H1 (cell line): ENCODE results near the gene OR2A25. TPM values are rescaled to one million over a fixed set of nuclear protein-coding genes. Genes with fewer than 3 reads are reported as not detected.

ENCODE experiments used
- CTCF ChIA-PET: fragments of 300-600 bp; sonication (Branson Sonifier 250); formaldehyde crosslinking; loops from one replicate; lab custom pipeline; 2021; ENCODE audit not compliant: partially characterized antibody; lab: Charles Lee
- POLR2A ChIA-PET: fragments of 300-600 bp; sonication (Branson Sonifier 250); formaldehyde crosslinking; loops from one replicate; lab custom pipeline; 2021; ENCODE audit warnings: inconsistent platforms; ENCODE audit not compliant: partially characterized antibody; lab: Charles Lee
- DNase-seq, 2 experiments: peaks; one replicate each; pipeline versions ENCODE4 v3.0.0 to v3.0.0-alpha.2; 2010 to 2022; ENCODE audit warnings: low spot score in 2 of 2, low read depth in 1 of 2, mixed read lengths in 1 of 2
- FAIRE-seq: peaks from 2 replicates; lab custom pipeline; 2011; peaks lifted over from hg19 to GRCh38; lab: Jason Lieb, UNC
- H2AFZ ChIP-seq: 2 replicates; pipeline ENCODE4 v1.8.1; 2012; ENCODE audit warnings: low read length, inconsistent platforms
- H2AK5ac ChIP-seq: 2 replicates; pipeline ENCODE4 v1.6.1; 2013; ENCODE audit warnings: low read depth, low read length
- H2BK120ac ChIP-seq: replicated peaks from 2 replicates; pipeline ENCODE3; 2013; ENCODE audit warnings: low read depth, low read length, inconsistent platforms
- H2BK12ac ChIP-seq: 2 replicates; pipeline ENCODE4 v1.6.1; 2013; ENCODE audit warnings: low read depth, low read length
- H2BK15ac ChIP-seq: 2 replicates; pipeline ENCODE4 v1.6.1; 2013; ENCODE audit warnings: low read length
- H2BK20ac ChIP-seq: 2 replicates; pipeline ENCODE4 v1.6.1; 2013; ENCODE audit warnings: low read length
- H2BK5ac ChIP-seq: 2 replicates; pipeline ENCODE4 v1.6.1; 2013; ENCODE audit warnings: low read depth, low read length
- H3K14ac ChIP-seq: 2 replicates; pipeline ENCODE4 v1.6.1; 2013; ENCODE audit warnings: inconsistent platforms; ENCODE audit not compliant: insufficient read length
- H3K18ac ChIP-seq: 2 replicates; pipeline ENCODE4 v1.6.1; 2013; ENCODE audit warnings: low read length; ENCODE audit errors: extremely low read depth
- H3K23ac ChIP-seq: 2 replicates; pipeline ENCODE4 v1.6.1; 2013; ENCODE audit warnings: inconsistent platforms; ENCODE audit not compliant: insufficient read length
- H3K23me2 ChIP-seq: 2 replicates; pipeline ENCODE4 v1.6.1; 2013; ENCODE audit warnings: low read depth, low read length
- H3K27ac ChIP-seq: 2 replicates; pipeline ENCODE4 v1.6.1; 2011; ENCODE audit warnings: low read depth, low read length, inconsistent platforms
- H3K27me3 ChIP-seq, 4 experiments: replicated peaks in 1 of 4; 1 replicate in 1 of 4; 2 replicates in 3 of 4; pipeline versions ENCODE4 v1.6.1 to v1.8.1; 2011 to 2013; ENCODE audit warnings: low read length in 3 of 4, mild to moderate bottlenecking in 3 of 4, inconsistent platforms in 2 of 4, mixed read lengths in 2 of 4, moderate library complexity in 1 of 4; ENCODE audit not compliant: control insufficient read depth in 3 of 4, insufficient read depth in 3 of 4; ENCODE audit errors: extremely low read depth in 1 of 4
- H3K36me3 ChIP-seq, 4 experiments: 2 replicates each; pipeline versions ENCODE4 v1.6.1 to v1.8.1; 2011 to 2013; ENCODE audit warnings: mild to moderate bottlenecking in 4 of 4, low read length in 3 of 4, moderate library complexity in 2 of 4, control low read depth in 1 of 4, inconsistent platforms in 1 of 4; ENCODE audit not compliant: insufficient read depth in 4 of 4, control insufficient read depth in 2 of 4
- H3K4ac ChIP-seq: replicated peaks from 2 replicates; pipeline ENCODE3; 2013; ENCODE audit warnings: low read length, low read depth, mixed read lengths, inconsistent platforms; ENCODE audit not compliant: insufficient read length
- H3K4me1 ChIP-seq, 4 experiments: replicated peaks in 1 of 4; 1 replicate in 1 of 4; 2 replicates in 3 of 4; pipeline versions ENCODE4 v1.6.1 to v1.8.1; 2011 to 2013; ENCODE audit warnings: low read length in 3 of 4, inconsistent platforms in 2 of 4, mixed read lengths in 1 of 4; ENCODE audit not compliant: insufficient read depth in 4 of 4, control insufficient read depth in 3 of 4
- H3K4me2 ChIP-seq, 2 experiments: 2 replicates each; pipeline versions ENCODE4 v1.6.1 to v1.8.1; 2011 to 2013; ENCODE audit warnings: low read depth in 2 of 2, low read length in 2 of 2, control low read depth in 1 of 2, inconsistent platforms in 1 of 2, mild to moderate bottlenecking in 1 of 2; ENCODE audit not compliant: insufficient read depth in 1 of 2
- H3K4me3 ChIP-seq, 4 experiments: fragments of 200-600, 300-600 bp in 1 of 4; sonication (generic), shearing (Covaris generic), sonication (Bioruptor Twin) in 1 of 4; 2 replicates each; pipeline versions ENCODE4 v1.5.1 to v1.8.1; 2011 to 2016; ENCODE audit warnings: low read length in 4 of 4, low read depth in 3 of 4, control low read depth in 2 of 4, inconsistent platforms in 2 of 4, mild to moderate bottlenecking in 2 of 4, mixed read lengths in 1 of 4, moderate library complexity in 1 of 4; ENCODE audit not compliant: insufficient read depth in 2 of 4; ENCODE audit errors: extremely low read depth in 1 of 4
- H3K56ac ChIP-seq: replicated peaks from 2 replicates; pipeline ENCODE3; 2013; ENCODE audit warnings: low read depth, mild to moderate bottlenecking, mixed read lengths, low read length, inconsistent platforms; ENCODE audit not compliant: insufficient read length
- H3K79me1 ChIP-seq: 2 replicates; pipeline ENCODE4 v1.6.1; 2013; ENCODE audit warnings: low read depth, low read length, control low read depth
- H3K79me2 ChIP-seq, 2 experiments: 2 replicates each; pipeline versions ENCODE4 v1.6.1 to v1.8.1; 2012 to 2013; ENCODE audit warnings: low read length in 2 of 2, mild to moderate bottlenecking in 2 of 2, inconsistent platforms in 1 of 2; ENCODE audit not compliant: insufficient read depth in 2 of 2, control insufficient read depth in 1 of 2
- H3K9ac ChIP-seq, 4 experiments: replicated peaks in 1 of 4; 1 replicate in 1 of 4; 2 replicates in 3 of 4; pipeline versions ENCODE4 v1.6.1 to v1.8.1; 2011 to 2013; ENCODE audit warnings: low read depth in 3 of 4, low read length in 3 of 4, control low read depth in 2 of 4, mild to moderate bottlenecking in 2 of 4, moderate library complexity in 2 of 4, inconsistent platforms in 1 of 4; ENCODE audit errors: extremely low read depth in 1 of 4
- H3K9me3 ChIP-seq, 2 experiments: 2 replicates each; pipeline versions ENCODE4 v1.6.1 to v1.8.1; 2012 to 2013; ENCODE audit warnings: mild to moderate bottlenecking in 2 of 2, moderate library complexity in 2 of 2, control low read depth in 1 of 2, inconsistent platforms in 1 of 2, low read depth in 1 of 2, low read length in 1 of 2, mixed read lengths in 1 of 2; ENCODE audit not compliant: insufficient read depth in 2 of 2
- H4K20me1 ChIP-seq, 2 experiments: replicated peaks in 1 of 2; 2 replicates each; pipeline versions ENCODE3 to v1.8.1; 2011 to 2013; ENCODE audit warnings: inconsistent platforms in 2 of 2, low read length in 2 of 2, mild to moderate bottlenecking in 1 of 2; ENCODE audit not compliant: insufficient read depth in 2 of 2, control insufficient read depth in 1 of 2
- H4K5ac ChIP-seq: 2 replicates; pipeline ENCODE4 v1.6.1; 2013; ENCODE audit warnings: low read length, low read depth, mixed read lengths, inconsistent platforms; ENCODE audit not compliant: insufficient read length
- H4K8ac ChIP-seq: 2 replicates; pipeline ENCODE4 v1.8.0; 2013; ENCODE audit warnings: mild to moderate bottlenecking, moderate library complexity, low read length, inconsistent platforms; ENCODE audit not compliant: insufficient read depth; ENCODE audit errors: extremely low read depth
- H4K91ac ChIP-seq: replicated peaks from 2 replicates; pipeline ENCODE3; 2013; ENCODE audit warnings: low read length, mixed read lengths, inconsistent platforms; ENCODE audit not compliant: insufficient read length
- ATF2 ChIP-seq: IDR thresholded peaks from 2 replicates; pipeline ENCODE4 v1.6.1; 2012; ENCODE audit warnings: low read length, inconsistent platforms
- BCL11A ChIP-seq, 2 experiments: IDR thresholded peaks; one replicate each; pipeline ENCODE4 v1.6.1; 2011; ENCODE audit warnings: low read depth in 2 of 2, low read length in 2 of 2, mild to moderate bottlenecking in 2 of 2
- RBBP5 ChIP-seq: IDR thresholded peaks from 2 replicates; pipeline ENCODE4 v1.7.1; 2012; ENCODE audit warnings: low read depth, mild to moderate bottlenecking, inconsistent platforms, low read length, moderate library complexity, borderline replicate concordance
- RNF2 ChIP-seq: fragments of 200-900, 300-1000 bp; sonication (generic); IDR thresholded peaks from 2 replicates; pipeline ENCODE4 v1.7.1; 2016; ENCODE audit warnings: borderline replicate concordance, low read depth, mild to moderate bottlenecking, antibody characterized with exemption, low read length; ENCODE audit not compliant: poor library complexity, severe bottlenecking; ENCODE audit errors: missing control alignments
- SP4 ChIP-seq: IDR thresholded peaks from 2 replicates; pipeline ENCODE4 v1.6.1; 2012; ENCODE audit warnings: low read length, inconsistent platforms
- SRF ChIP-seq: IDR thresholded peaks from 2 replicates; pipeline ENCODE4 v1.6.1; 2011; ENCODE audit warnings: mild to moderate bottlenecking, low read depth, low read length, moderate library complexity
- SUZ12 ChIP-seq: fragments of 200-600 bp; sonication (generic); IDR thresholded peaks from 2 replicates; pipeline ENCODE4 v1.6.1; 2012; ENCODE audit warnings: mild to moderate bottlenecking, inconsistent platforms, low read length, moderate library complexity, mixed read lengths
- ZNF274 ChIP-seq: IDR thresholded peaks from 2 replicates; pipeline ENCODE4 v1.7.0; 2012; ENCODE audit warnings: low read length, borderline replicate concordance; ENCODE audit errors: extremely low read depth
- WGBS, 2 experiments: shearing (Covaris generic) in 1 of 2; methylation state at CpG; one replicate each; pipeline versions ENCODE4 v1.1.6 to v1.1.7; 2013 to 2015; ENCODE audit warnings: low lambda C conversion rate in 2 of 2, mixed read lengths in 2 of 2, inconsistent platforms in 1 of 2, low coverage in 1 of 2, missing lambda C conversion rate in 1 of 2; ENCODE audit not compliant: insufficient replicate concordance in 2 of 2, insufficient coverage in 1 of 2, insufficient read length in 1 of 2; ENCODE audit errors: extremely low coverage in 1 of 2, missing lambda C conversion rate in 1 of 2; 5-methylcytosine and 5-hydroxymethylcytosine counted together
- polyA plus RNA-seq, 7 experiments: library from polyadenylated mRNA; depleted of rRNA in 3 of 7; stranded (reverse) in 5 of 7; unstranded in 2 of 7; fragments of >200 nt in 5 of 7; fragments of 200-250 nt in 2 of 7; gene quantifications; 1 replicate in 5 of 7; 2 replicates in 1 of 7; 4 replicates in 1 of 7; pipeline versions ENCODE4 v1.2.1 to v1.2.3, GENCODE V29; 2011 to 2013; ENCODE audit warnings: missing spikeins in 2 of 7, mixed read lengths in 2 of 7
- total RNA-seq: library from RNA; stranded (reverse); fragmentation: NEBNext Ultra II Directional; extraction: Animal tissue kit (Norgen Biotek cat#: 25700); gene quantifications from 2 replicates; pipeline ENCODE4 v1.2.1, GENCODE V29; 2021

The OR2A25 gene
- total and polyA plus RNA-seq, 2 of the 8 experiments (the other 6 are each of a cell fraction or from before 2014, with no cell fraction given) = not detected

- Histone ChIP-seq H4K5ac (no peak overlapping the region), H3K27ac (no peak overlapping the region), H3K79me2 (no peaks in the 10 kb centered on the region), H3K23ac (no peak overlapping the region), H3K4me2 (no peak overlapping the region), H3K4me3 (no peak overlapping the region), H4K91ac (no peak overlapping the region), H2BK15ac (no peak overlapping the region), H4K20me1 (no peaks in the 10 kb centered on the region), H2BK12ac (no peak overlapping the region), H3K36me3 (no peaks in the 10 kb centered on the region), H3K18ac (no peak overlapping the region), H3K9me3 (no peaks in the 10 kb centered on the region), H3K14ac (no peak overlapping the region), H2BK5ac (no peak overlapping the region), H2BK20ac (no peak overlapping the region), H3K23me2 (no peaks in the 10 kb centered on the region), H2BK120ac (no peak overlapping the region), H3K27me3 (no peaks in the 10 kb centered on the region), H3K79me1 (no peaks in the 10 kb centered on the region), H3K4ac (no peak overlapping the region), H2AFZ (no peak overlapping the region), H3K56ac (no peak overlapping the region), H4K8ac (no peak overlapping the region), H2AK5ac (no peak overlapping the region), H3K9ac (no peak overlapping the region), H3K4me1 (no peaks in the 10 kb centered on the region; a peak in 1 of 7 replicates)
- POLR2A ChIA-PET = no interaction called here
- FAIRE-seq (no peak), DNase-seq (no peak)
- TF ChIP-seq SRF (no peak), BCL11A (IDR thresholded peaks at IDR 0.05; ENCODE audit: low read depth in 2 of 2, low read length in 2 of 2) (no peak), SP4 (no peak), RBBP5 (no peak), ZNF274 (no peak), SUZ12 (no peak), ATF2 (no peak), RNF2 (no peak)
- CTCF ChIA-PET = interaction anchor here (1.1 to 1.4 kb wide), 3 partner anchors 14 to 287 kb away, joined by 3 read pairs; no protein-coding TSS in a partner anchor
- WGBS, 2 experiments = 92% methylated on average over 4 of the region's 4 CpGs; no CpG with 5 or more reads in 1 of the 2 experiments
These were observed 46.3 kb upstream of the OR2A25 start for GRCh38 chr7:144023171-144023827.
